C4-2B (cell line): ENCODE data around the gene ZNF77.
"Not testable (repeated sequence)": the region's sequence is repeated elsewhere in the genome, so short reads cannot be mapped to it uniquely, and the experiment has no call there.

ENCODE experiments used
- H3K27ac ChIP-seq: fragments of 450-650 bp; 2 replicates; pipeline ENCODE4 v1.5.1; 2017
- ZFX ChIP-seq: fragments of 450-650 bp; IDR thresholded peaks from 2 replicates; pipeline ENCODE4 v1.6.1; 2017
- TF ChIP-seq, protein P1 (sequence below): fragments of 450-650 bp; conservative IDR thresholded peaks from 2 replicates; pipeline ENCODE4 v1.5.1; 2017; ENCODE audit warnings: mild to moderate bottlenecking

ZNF77 gene

DNA sequence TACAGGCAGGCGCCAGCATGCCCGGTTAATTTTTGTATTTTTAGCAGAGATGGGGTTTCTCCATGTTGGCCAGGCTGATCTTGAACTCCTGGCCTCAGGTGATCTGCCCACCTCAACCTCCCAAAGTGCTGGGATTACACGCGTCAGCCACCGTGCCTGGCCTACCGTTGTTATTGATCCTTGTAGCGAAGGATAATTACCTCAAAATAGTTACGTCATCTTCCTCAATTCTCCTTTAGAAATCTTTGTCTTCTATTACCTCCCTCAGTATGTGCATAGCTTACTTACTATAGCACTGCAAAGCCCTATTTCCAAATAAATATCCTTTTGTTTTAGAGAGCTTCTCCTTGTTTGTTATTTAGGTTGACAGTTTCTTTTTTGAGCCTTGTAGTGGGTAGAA lies 23.2 kb upstream of the ZNF77 start:
- no peak for TF ChIP-seq ZFX
- TF ChIP-seq, protein P1, sequence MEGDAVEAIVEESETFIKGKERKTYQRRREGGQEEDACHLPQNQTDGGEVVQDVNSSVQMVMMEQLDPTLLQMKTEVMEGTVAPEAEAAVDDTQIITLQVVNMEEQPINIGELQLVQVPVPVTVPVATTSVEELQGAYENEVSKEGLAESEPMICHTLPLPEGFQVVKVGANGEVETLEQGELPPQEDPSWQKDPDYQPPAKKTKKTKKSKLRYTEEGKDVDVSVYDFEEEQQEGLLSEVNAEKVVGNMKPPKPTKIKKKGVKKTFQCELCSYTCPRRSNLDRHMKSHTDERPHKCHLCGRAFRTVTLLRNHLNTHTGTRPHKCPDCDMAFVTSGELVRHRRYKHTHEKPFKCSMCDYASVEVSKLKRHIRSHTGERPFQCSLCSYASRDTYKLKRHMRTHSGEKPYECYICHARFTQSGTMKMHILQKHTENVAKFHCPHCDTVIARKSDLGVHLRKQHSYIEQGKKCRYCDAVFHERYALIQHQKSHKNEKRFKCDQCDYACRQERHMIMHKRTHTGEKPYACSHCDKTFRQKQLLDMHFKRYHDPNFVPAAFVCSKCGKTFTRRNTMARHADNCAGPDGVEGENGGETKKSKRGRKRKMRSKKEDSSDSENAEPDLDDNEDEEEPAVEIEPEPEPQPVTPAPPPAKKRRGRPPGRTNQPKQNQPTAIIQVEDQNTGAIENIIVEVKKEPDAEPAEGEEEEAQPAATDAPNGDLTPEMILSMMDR, result no peak
- no peak overlapping the region for H3K27ac ChIP-seq

DNA sequence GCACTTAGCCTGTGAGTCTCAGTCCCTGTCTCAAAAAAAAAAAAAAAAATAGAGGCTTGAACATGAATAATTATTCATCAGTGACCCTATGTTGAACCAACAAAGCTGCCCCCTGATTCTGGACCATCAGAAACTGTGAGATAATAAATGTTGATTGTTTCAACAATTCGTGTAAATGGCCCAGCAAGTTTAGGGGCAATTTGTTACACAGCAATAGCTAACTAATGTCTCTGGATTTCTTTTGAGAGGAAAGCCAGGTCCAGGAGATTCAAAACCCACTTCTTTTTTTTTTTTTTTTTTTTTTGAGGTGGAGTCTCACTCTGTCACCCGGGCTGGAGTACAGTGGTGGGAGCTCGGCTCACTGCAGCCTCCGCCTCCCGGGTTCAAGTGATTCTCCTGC lies 20.1 kb upstream of the ZNF77 start:
- H3K27ac ChIP-seq, result no peak overlapping the region
- TF ChIP-seq, protein P1, result no peak
- no peak for TF ChIP-seq ZFX

DNA sequence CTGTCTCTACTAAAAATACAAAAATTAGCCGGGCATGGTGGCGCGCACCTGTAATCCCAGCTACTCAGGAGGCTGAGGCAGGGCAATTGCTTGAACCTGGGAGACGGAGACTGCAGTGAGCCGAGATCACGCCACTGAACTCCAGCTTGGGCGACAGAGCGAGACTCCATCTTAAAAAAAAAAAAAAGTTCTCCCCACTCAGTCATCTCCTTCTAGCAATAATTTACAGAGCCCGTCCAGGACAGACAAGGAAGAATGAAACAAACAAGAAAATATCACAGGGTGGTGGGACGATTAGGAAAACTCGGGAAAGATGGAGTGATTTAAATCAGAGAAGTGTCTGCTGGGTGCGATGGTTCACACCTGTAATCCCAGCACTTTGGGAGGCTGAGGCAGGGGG lies 18.9 kb upstream of the ZNF77 start:
- not testable (repeated sequence) for H3K27ac ChIP-seq

DNA sequence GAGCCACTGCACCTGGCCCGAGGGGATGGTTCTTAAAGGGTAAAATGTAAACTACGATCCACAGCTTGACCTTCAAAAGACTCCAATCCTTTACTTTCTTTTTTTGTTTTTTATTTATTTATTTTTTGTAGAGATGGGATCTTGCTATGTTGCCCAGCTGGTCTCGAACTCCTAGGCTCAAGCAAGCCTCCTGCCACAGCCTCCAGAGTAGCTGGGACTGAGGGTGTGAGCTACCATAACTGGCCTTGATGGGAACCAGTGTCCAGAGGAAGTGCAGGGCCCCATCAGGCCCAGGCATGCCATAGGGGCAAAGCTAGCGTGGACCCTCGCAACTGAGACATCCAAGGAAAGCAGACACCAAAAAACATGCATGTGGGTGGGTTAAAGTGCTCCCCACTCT lies 18.4 kb upstream of the ZNF77 start:
- TF ChIP-seq, protein P1, result no peak
- no peak for TF ChIP-seq ZFX
- H3K27ac ChIP-seq, result no peak overlapping the region

DNA sequence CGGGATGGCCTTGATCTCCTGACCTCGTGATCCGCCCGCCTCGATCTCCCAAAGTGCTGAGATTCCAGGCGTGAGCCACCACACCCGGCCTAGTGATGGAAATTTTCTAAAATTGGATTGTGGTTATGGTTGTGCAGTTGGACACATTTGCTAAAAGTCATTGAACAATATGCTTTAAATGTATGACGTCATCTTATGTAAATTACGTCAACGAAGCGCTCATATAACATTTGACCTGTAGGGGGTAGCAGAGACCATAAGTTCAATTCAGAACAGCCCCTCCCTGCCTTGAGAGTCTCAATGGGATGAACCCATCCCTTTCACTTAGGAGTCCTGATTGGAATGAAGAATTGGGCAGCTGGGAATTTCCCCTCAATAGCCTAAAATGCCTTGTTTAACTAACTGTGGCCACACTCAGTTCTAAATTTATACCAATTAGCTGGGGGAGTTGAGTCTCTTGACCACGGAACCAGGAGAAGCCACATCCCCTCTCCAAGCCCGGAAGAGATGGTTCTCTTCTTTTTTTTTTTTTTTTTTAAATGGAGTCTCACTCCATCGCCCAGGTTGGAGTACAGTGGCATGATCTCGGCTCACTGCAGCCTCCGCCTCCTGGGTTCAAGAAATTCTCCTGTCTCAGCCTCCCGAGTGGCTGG lies 17.4 kb upstream of the ZNF77 start:
- no peak overlapping the region for H3K27ac ChIP-seq

DNA sequence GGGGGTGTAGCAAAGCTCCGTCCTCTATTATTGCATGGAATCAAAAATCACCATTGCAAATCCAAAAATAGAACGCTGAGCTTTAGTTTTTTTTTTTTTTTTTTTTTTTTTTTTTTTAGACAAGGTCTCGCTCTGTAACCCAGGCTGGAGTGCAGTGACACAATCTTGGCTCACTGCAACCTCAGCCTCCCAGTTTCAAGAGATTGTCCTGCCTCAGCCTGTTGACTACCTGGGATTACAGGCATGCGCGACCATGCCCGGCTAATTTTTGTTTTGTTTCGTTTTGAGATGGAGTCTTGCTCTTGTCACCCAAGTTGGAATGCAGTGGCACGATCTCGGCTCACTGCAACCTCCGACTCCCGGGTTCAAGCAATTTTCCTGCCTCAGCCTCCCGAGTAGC lies 15.3 kb upstream of the ZNF77 start:
- H3K27ac ChIP-seq, result no peak overlapping the region
- TF ChIP-seq ZFX, result no peak
- TF ChIP-seq, protein P1, result no peak

More for the DNA sequence above, 17.4 kb upstream of the ZNF77 start:
- no peak for TF ChIP-seq ZFX
- TF ChIP-seq, protein P1, result peak; percentile 73

DNA sequence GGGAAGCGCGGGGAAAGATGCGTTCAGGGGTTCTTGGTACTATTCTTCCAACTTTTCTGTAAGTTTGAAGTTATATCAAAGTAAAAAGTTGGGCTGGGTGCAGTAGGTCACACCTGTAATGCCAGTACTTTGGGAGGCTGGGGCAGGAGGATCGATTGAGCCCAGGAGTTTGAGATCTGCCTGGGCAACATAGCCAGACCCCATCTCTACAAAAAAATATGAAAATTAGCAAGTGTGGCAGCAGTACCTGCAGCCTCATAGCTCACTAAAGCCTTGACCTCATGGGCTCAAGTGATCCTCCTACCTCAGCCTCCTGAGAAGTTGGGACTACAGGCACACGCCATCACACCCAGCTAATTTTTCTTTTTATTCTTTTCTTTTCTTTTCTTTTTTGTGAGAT lies 12.4 kb upstream of the ZNF77 start:
- TF ChIP-seq, protein P1, result no peak
- TF ChIP-seq ZFX, result no peak
- H3K27ac ChIP-seq, result no peak overlapping the region

DNA sequence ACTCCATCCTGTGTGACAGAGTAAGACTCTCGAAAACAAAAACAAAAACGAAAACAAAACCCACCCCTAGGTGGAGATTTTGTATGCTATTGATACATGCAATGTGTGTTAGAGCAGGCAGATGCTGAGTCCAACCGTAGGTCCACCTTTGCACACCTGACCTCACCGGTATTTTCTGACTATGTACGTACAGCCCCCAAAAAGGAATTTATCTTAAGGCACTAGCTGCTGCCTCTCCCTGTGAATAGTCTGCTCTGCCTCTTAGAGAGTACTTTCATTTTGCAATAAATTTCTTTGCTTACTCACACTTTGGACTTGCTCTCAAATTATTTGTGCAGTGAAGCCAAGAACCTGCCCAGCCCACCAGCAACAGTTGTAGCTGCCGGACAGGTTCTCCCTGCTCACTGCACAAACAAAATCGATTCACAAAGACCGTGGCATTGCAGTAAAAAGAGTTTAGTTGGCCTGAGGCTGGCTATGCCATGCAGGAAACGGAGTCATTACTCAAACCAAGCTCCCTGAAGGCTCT lies 8.2 kb upstream of the ZNF77 start:
- H3K27ac ChIP-seq, result peak overlapping the region; percentile 96
- TF ChIP-seq ZFX, result no peak
- TF ChIP-seq, protein P1, result peak; percentile 44
